ENCODE results near the gene STARD7. TPM values are rescaled to one million over a fixed set of nuclear protein-coding genes. Genes with fewer than 3 reads are reported as not detected.

Gene STARD7
- total and polyA plus RNA-seq, 2 experiments from 2014 or later = 161 to 214 TPM

DNA sequence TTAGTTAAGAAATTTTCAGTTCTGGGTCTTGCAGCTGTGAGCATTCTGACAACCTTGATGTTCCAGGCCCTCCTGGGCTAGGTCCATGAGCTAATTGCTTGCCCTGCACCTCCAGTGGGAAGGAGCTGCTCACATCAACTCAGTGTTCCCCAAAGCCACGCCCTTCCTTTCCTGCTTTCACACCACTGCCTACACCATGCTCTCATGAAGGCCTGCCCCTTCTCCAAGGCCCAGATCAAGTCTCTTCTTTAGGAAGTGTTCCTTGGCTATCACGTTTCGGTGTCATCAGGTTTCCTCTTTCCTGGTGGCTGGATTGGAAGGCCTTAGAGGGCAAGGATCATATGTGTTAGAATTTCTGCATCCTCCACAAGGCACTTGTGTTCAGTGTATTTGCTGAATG is 38.4 kb upstream of the STARD7 start:
- DNase-seq (ENCODE audit: low read depth in 1 of 2, low spot score in 1 of 2) = no peak
- H3K36me3 ChIP-seq = no peaks in the 10 kb centered on the region
- no peaks in the 10 kb centered on the region for H3K9me3 ChIP-seq (ENCODE audit: low read depth)
- no peak overlapping the region for H3K27ac ChIP-seq
- H3K4me3 ChIP-seq = no peak overlapping the region
- no peaks in the 10 kb centered on the region for H3K27me3 ChIP-seq
- TF ChIP-seq CTCF (IDR thresholded peaks at IDR 0.05; ENCODE audit: low read depth, low read length) = no peak
- H3K4me1 ChIP-seq (ENCODE audit: low read depth) = peaks cover 6% of the 10 kb centered on the region

DNA sequence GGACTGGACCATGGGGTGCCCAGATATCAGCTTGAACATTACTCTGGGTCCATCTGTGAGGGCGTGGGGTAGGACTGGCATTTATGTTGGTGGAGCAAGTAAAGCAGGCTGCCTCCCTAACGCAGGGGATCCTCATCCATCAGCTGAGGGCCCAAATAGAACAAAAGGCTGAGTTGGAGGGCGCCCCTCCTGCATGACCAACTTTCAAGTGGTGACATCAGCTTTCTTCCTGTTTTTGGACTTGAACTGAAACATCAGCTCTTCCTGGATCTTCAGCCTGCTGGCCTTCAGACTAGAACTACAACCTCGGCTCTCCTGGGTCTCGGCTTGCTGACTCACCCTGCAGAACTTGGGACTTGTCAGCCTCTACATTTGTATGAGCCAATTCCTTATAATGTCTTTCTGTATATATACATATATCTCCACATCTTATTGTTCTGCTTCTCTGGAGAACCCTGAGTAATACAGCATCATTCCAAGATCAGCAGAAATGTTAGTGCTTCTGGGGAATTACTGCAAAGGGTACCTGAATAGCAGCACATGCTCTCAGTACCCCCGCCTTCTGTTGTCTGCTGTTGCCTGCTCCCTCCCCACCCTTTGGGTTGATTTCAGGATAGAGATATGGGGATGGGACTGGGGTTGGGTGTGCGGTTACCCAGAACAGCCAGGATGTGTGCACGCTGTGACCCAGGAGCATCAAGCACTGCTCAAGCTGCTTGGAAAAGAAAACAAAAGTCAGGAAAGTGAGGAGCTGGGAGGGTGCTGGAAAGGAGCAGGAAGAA is 37.2 kb upstream of the STARD7 start:
- Histone ChIP-seq H3K27ac (no peak overlapping the region), H3K27me3 (no peaks in the 10 kb centered on the region), H3K4me1 (ENCODE audit: low read depth) (no peaks in the 10 kb centered on the region), H3K4me3 (no peak overlapping the region), H3K36me3 (no peaks in the 10 kb centered on the region), H3K9me3 (ENCODE audit: low read depth) (no peaks in the 10 kb centered on the region)
- DNase-seq (ENCODE audit: low read depth in 1 of 2, low spot score in 1 of 2) = peak in 1 of 2 donors; percentile 60
- no peak for TF ChIP-seq CTCF (IDR thresholded peaks at IDR 0.05; ENCODE audit: low read depth, low read length)

- Histone ChIP-seq H3K4me3 (no peak overlapping the region), H3K4me1 (ENCODE audit: low read depth) (peaks cover 6% of the 10 kb centered on the region), H3K27me3 (no peaks in the 10 kb centered on the region), H3K27ac (no peak overlapping the region), H3K36me3 (no peaks in the 10 kb centered on the region), H3K9me3 (ENCODE audit: low read depth) (no peaks in the 10 kb centered on the region)
- TF ChIP-seq CTCF (IDR thresholded peaks at IDR 0.05; ENCODE audit: low read depth, low read length) = no peak
- DNase-seq (ENCODE audit: low read depth in 1 of 2, low spot score in 1 of 2) = no peak
Measured at GRCh38 chr2:96243843-96244242, 35.2 kb upstream of the STARD7 start.

DNA sequence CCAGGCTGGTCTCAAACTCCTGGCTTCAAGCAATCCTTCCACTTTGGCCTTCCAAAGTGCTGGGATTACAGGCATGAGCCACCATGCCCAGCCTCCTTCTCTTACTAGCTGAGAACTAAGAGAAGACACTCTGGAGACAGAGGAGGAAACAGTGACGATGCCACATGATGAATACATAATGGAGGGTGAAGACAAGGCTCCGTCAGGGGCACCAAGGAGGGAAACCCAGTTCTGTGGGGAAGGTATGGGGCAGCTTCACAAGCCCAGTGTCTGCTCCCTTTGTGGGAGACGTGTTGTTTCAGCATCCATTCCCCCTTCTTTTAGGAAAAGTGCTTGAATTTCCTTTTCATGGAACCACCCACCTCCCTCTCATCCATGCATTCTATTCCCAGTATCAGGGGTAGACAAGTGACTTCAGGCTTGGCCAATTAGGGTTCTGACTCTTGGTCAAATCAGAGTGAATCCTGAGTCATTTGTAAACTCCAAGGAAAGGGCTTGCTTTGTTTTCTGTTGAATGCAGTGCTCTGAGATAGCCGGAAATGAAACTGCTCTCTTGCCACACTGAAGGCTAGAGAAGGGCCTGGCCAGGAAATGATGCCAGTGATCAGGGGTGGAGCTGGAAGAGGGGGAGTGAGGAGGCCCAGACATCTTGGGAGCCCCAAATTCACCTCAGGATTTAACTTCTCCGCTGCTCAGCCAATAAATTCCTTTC is 33.4 kb upstream of the STARD7 start:
- no peak overlapping the region for H3K27ac ChIP-seq

GRCh38 chr2:96241227-96241626 is 32.6 kb upstream of the STARD7 start:
- Histone ChIP-seq H3K27me3 (no peaks in the 10 kb centered on the region), H3K9me3 (ENCODE audit: low read depth) (no peaks in the 10 kb centered on the region), H3K4me1 (ENCODE audit: low read depth) (peaks cover 6% of the 10 kb centered on the region), H3K4me3 (no peak overlapping the region), H3K27ac (no peak overlapping the region), H3K36me3 (no peaks in the 10 kb centered on the region)
- no peak for TF ChIP-seq CTCF (IDR thresholded peaks at IDR 0.05; ENCODE audit: low read depth, low read length)
- no peak for DNase-seq (ENCODE audit: low read depth in 1 of 2, low spot score in 1 of 2)

More for the DNA sequence above, 33.4 kb upstream of the STARD7 start:
- Histone ChIP-seq H3K4me1 (ENCODE audit: low read depth) (peaks cover 6% of the 10 kb centered on the region), H3K27me3 (no peaks in the 10 kb centered on the region), H3K9me3 (ENCODE audit: low read depth) (no peaks in the 10 kb centered on the region), H3K36me3 (no peaks in the 10 kb centered on the region), H3K4me3 (no peak overlapping the region)
- peak in 1 of 2 donors; percentile 88 for DNase-seq (ENCODE audit: low read depth in 1 of 2, low spot score in 1 of 2)
- no peak for TF ChIP-seq CTCF (IDR thresholded peaks at IDR 0.05; ENCODE audit: low read depth, low read length)
